Ishikawa (cell line): ENCODE measurements around the gene NHEJ1.

Experiments used
- CEBPB ChIP-seq: IDR thresholded peaks from 2 replicates; pipeline ENCODE4 v1.6.1; 2012
- CREB1 ChIP-seq: IDR thresholded peaks from 2 replicates; pipeline ENCODE4 v1.6.1; 2012; ENCODE audit warnings: low read depth
- EGR1 ChIP-seq: IDR thresholded peaks from 2 replicates; pipeline ENCODE4 v1.6.1; 2012
- EP300 ChIP-seq: IDR thresholded peaks from 2 replicates; pipeline ENCODE4 v1.6.1; 2012; ENCODE audit warnings: borderline replicate concordance
- FOXM1 ChIP-seq: IDR thresholded peaks from 2 replicates; pipeline ENCODE4 v1.6.1; 2012; ENCODE audit warnings: low read depth, borderline replicate concordance
- MAX ChIP-seq: IDR thresholded peaks from 2 replicates; pipeline ENCODE4 v1.6.1; 2012
- NFIC ChIP-seq: IDR thresholded peaks from 2 replicates; pipeline ENCODE4 v1.6.1; 2012
- RAD21 ChIP-seq: IDR thresholded peaks from 2 replicates; pipeline ENCODE4 v1.6.1; 2012; ENCODE audit warnings: low read depth
- REST ChIP-seq: IDR thresholded peaks from 2 replicates; pipeline ENCODE4 v1.6.1; 2012; ENCODE audit warnings: low read depth, mild to moderate bottlenecking
- TAF1 ChIP-seq: IDR thresholded peaks from 2 replicates; pipeline ENCODE4 v1.6.1; 2012; ENCODE audit warnings: low read depth, mild to moderate bottlenecking
- TCF12 ChIP-seq: IDR thresholded peaks from 2 replicates; pipeline ENCODE4 v1.6.1; 2012; ENCODE audit warnings: low read depth
- TEAD4 ChIP-seq: IDR thresholded peaks from 2 replicates; pipeline ENCODE4 v1.6.1; 2012
- USF1 ChIP-seq: IDR thresholded peaks from 2 replicates; pipeline ENCODE4 v1.6.1; 2012
- YY1 ChIP-seq: IDR thresholded peaks from 2 replicates; pipeline ENCODE4 v1.6.1; 2012; ENCODE audit warnings: low read depth
- ZBTB7A ChIP-seq: IDR thresholded peaks from 2 replicates; pipeline ENCODE4 v1.6.1; 2012; ENCODE audit warnings: low read depth

Gene NHEJ1

GRCh38 chr2:219161097-219161496, 482 bp upstream of the NHEJ1 start:
- no peak for TF ChIP-seq YY1
- no peak for TF ChIP-seq USF1
- no peak for TF ChIP-seq TEAD4
- no peak for TF ChIP-seq TAF1
- TF ChIP-seq EP300, result no peak
- no peak for TF ChIP-seq REST
- no peak for TF ChIP-seq FOXM1
- TF ChIP-seq MAX, result no peak

GRCh38 chr2:219159771-219160185, 837 bp downstream of the NHEJ1 start:
- TF ChIP-seq TAF1, result no peak
- no peak for TF ChIP-seq USF1
- TF ChIP-seq TEAD4, result no peak

GRCh38 chr2:219158586-219158985, 2.0 kb downstream of the NHEJ1 start:
- no peak for TF ChIP-seq ZBTB7A
- no peak for TF ChIP-seq FOXM1
- TF ChIP-seq MAX, result no peak

GRCh38 chr2:219158025-219158424, 2.6 kb downstream of the NHEJ1 start:
- TF ChIP-seq TAF1 (no peak), NFIC (no peak), CREB1 (no peak), MAX (no peak), CEBPB (no peak), RAD21 (no peak), ZBTB7A (no peak), TEAD4 (no peak), YY1 (no peak), REST (no peak), EP300 (no peak), TCF12 (no peak), USF1 (no peak), EGR1 (no peak), FOXM1 (no peak)

GRCh38 chr2:219157396-219157795, 3.2 kb downstream of the NHEJ1 start:
- TF ChIP-seq CEBPB (no peak), TCF12 (no peak), TEAD4 (no peak)

GRCh38 chr2:219155054-219155644, 5.5 kb downstream of the NHEJ1 start:
- TF ChIP-seq CREB1, result no peak
- TF ChIP-seq MAX, result no peak
- no peak for TF ChIP-seq EGR1
- TF ChIP-seq TAF1, result no peak
- TF ChIP-seq USF1, result no peak
- TF ChIP-seq ZBTB7A, result no peak
- TF ChIP-seq EP300, result no peak
- peak; percentile 83 for TF ChIP-seq RAD21
